Measurements from ENCODE around the gene LIN7C. TPM values are rescaled to one million over a fixed set of nuclear protein-coding genes. Genes with fewer than 3 reads are reported as not detected.

The LIN7C gene
- total RNA-seq, 1 donor: 75.3 TPM

GRCh38 chr11:27468209-27468994, 38.2 kb downstream of the LIN7C start:
- no peak for TF ChIP-seq CTCF (IDR thresholded peaks at IDR 0.05; ENCODE audit: insufficient read depth, low read length)
- peak; percentile 78 for DNase-seq (ENCODE audit: low read depth)
- H3K4me3 ChIP-seq (ENCODE audit: low read depth, low read length): no peak overlapping the region

- TF ChIP-seq CTCF (IDR thresholded peaks at IDR 0.05; ENCODE audit: insufficient read depth, low read length): no peak
- no peak for DNase-seq (ENCODE audit: low read depth)
- no peak overlapping the region for H3K4me3 ChIP-seq (ENCODE audit: low read depth, low read length)
Observed at GRCh38 chr11:27467181-27467913, 39.2 kb downstream of the LIN7C start.

GRCh38 chr11:27466363-27466762, 40.2 kb downstream of the LIN7C start:
- no peak for TF ChIP-seq CTCF (IDR thresholded peaks at IDR 0.05; ENCODE audit: insufficient read depth, low read length)

GRCh38 chr11:27465629-27466028, 40.9 kb downstream of the LIN7C start:
- no peak overlapping the region for H3K4me3 ChIP-seq (ENCODE audit: low read depth, low read length)
- DNase-seq (ENCODE audit: low read depth): no peak
- TF ChIP-seq CTCF (IDR thresholded peaks at IDR 0.05; ENCODE audit: insufficient read depth, low read length): no peak

More at GRCh38 chr11:27466363-27466762, 40.2 kb downstream of the LIN7C start:
- H3K4me3 ChIP-seq (ENCODE audit: low read depth, low read length): no peak overlapping the region
- DNase-seq (ENCODE audit: low read depth): no peak

GRCh38 chr11:27464909-27465308, 41.7 kb downstream of the LIN7C start:
- no peak for TF ChIP-seq CTCF (IDR thresholded peaks at IDR 0.05; ENCODE audit: insufficient read depth, low read length)

GRCh38 chr11:27464289-27464696, 42.3 kb downstream of the LIN7C start:
- no peak for TF ChIP-seq CTCF (IDR thresholded peaks at IDR 0.05; ENCODE audit: insufficient read depth, low read length)
- DNase-seq (ENCODE audit: low read depth): peak; percentile 50
- no peak overlapping the region for H3K4me3 ChIP-seq (ENCODE audit: low read depth, low read length)

More at GRCh38 chr11:27464909-27465308, 41.7 kb downstream of the LIN7C start:
- H3K4me3 ChIP-seq (ENCODE audit: low read depth, low read length): no peak overlapping the region
- DNase-seq (ENCODE audit: low read depth): no peak
